Liver (tissue), 9 donors: Measurements from ENCODE around the gene RAB4A. TPM values are rescaled to one million over a fixed set of nuclear protein-coding genes. Genes with fewer than 3 reads are reported as not detected.

Source experiments
- DNase-seq: peaks from one replicate; pipeline ENCODE4 v3.0.0-alpha.2; 2017; ENCODE audit warnings: low spot score
- H3K27ac ChIP-seq, 2 donors: one replicate each; pipeline ENCODE4 v1.7.0; 2013; ENCODE audit warnings: inconsistent platforms in 2 of 2, low read length in 2 of 2, control low read depth in 1 of 2, low read depth in 1 of 2, mild to moderate bottlenecking in 1 of 2
- H3K27me3 ChIP-seq, 4 donors: one replicate each; pipeline versions ENCODE4 v1.6.1 to v1.7.0; 2013; ENCODE audit warnings: low read length in 3 of 4, inconsistent platforms in 1 of 4, mild to moderate bottlenecking in 1 of 4, moderate library complexity in 1 of 4; ENCODE audit not compliant: control insufficient read depth in 4 of 4, insufficient read depth in 4 of 4
- H3K36me3 ChIP-seq, 4 donors: one replicate each; pipeline versions ENCODE4 v1.6.1 to v1.7.0; 2013; ENCODE audit warnings: low read length in 3 of 4, mild to moderate bottlenecking in 3 of 4, low read depth in 1 of 4, moderate library complexity in 1 of 4; ENCODE audit not compliant: control insufficient read depth in 4 of 4, insufficient read depth in 3 of 4
- H3K4me1 ChIP-seq, 4 donors: one replicate each; pipeline versions ENCODE4 v1.6.1 to v1.7.0; 2013; ENCODE audit warnings: low read length in 3 of 4, mild to moderate bottlenecking in 3 of 4, moderate library complexity in 1 of 4; ENCODE audit not compliant: control insufficient read depth in 4 of 4, insufficient read depth in 4 of 4
- H3K4me3 ChIP-seq, 3 donors: one replicate each; pipeline versions ENCODE4 v1.6.1 to v1.7.0; 2013; ENCODE audit warnings: low read length in 3 of 3, control low read depth in 1 of 3, low read depth in 1 of 3, mild to moderate bottlenecking in 1 of 3
- H3K9ac ChIP-seq, 2 donors: one replicate each; pipeline ENCODE4 v1.7.0; 2013; ENCODE audit warnings: low read length in 2 of 2, mild to moderate bottlenecking in 2 of 2, moderate library complexity in 2 of 2, control low read depth in 1 of 2, low read depth in 1 of 2
- H3K9me3 ChIP-seq, 4 donors: one replicate each; pipeline versions ENCODE4 v1.6.1 to v1.7.0; 2013; ENCODE audit warnings: low read length in 3 of 4; ENCODE audit not compliant: control insufficient read depth in 4 of 4
- ATF3 ChIP-seq: IDR thresholded peaks from 2 replicates; pipeline ENCODE4 v1.6.1; 2016; ENCODE audit warnings: antibody characterized with exemption
- FOXA1 ChIP-seq: IDR thresholded peaks from 2 replicates; pipeline ENCODE4 v1.6.1; 2016; ENCODE audit warnings: antibody characterized with exemption
- FOXA2 ChIP-seq: IDR thresholded peaks from 2 replicates; pipeline ENCODE4 v1.6.1; 2016; ENCODE audit warnings: antibody characterized with exemption
- HNF4A ChIP-seq, 2 donors: conservative IDR thresholded peaks; 2 replicates each; pipeline ENCODE4 v1.6.1; 2016; ENCODE audit warnings: antibody characterized with exemption in 2 of 2, mild to moderate bottlenecking in 2 of 2
- HNF4G ChIP-seq: IDR thresholded peaks from 2 replicates; pipeline ENCODE4 v1.6.1; 2016; ENCODE audit warnings: antibody characterized with exemption
- RAD21 ChIP-seq, 2 donors: IDR thresholded peaks; 2 replicates each; pipeline ENCODE4 v1.6.1; 2016; ENCODE audit warnings: antibody characterized with exemption in 2 of 2, mild to moderate bottlenecking in 2 of 2
- REST ChIP-seq: IDR thresholded peaks from 2 replicates; pipeline ENCODE4 v1.6.1; 2016; ENCODE audit warnings: antibody characterized with exemption, mild to moderate bottlenecking
- SP1 ChIP-seq: IDR thresholded peaks from 2 replicates; pipeline ENCODE4 v1.6.1; 2018; ENCODE audit warnings: antibody characterized with exemption, mild to moderate bottlenecking
- TAF1 ChIP-seq: conservative IDR thresholded peaks from 2 replicates; pipeline ENCODE4 v1.6.1; 2016; ENCODE audit warnings: antibody characterized with exemption, mild to moderate bottlenecking
- YY1 ChIP-seq: IDR thresholded peaks from 2 replicates; pipeline ENCODE4 v1.6.1; 2016; ENCODE audit warnings: antibody characterized with exemption, mild to moderate bottlenecking
- WGBS: extraction: QIAGEN DNeasy Blood & Tissue Kit; methylation state at CpG from one replicate; pipeline ENCODE4 v1.1.7; 2013; 5-methylcytosine and 5-hydroxymethylcytosine counted together
- polyA plus RNA-seq, 2 donors: library from polyadenylated mRNA; stranded (reverse) in 1 of 2; unstranded in 1 of 2; fragments of 200-250 nt in 1 of 2; fragments of >200 nt in 1 of 2; fragmentation: Nextera tagmentation in 1 of 2; extraction: Ambion mirVana in 1 of 2; gene quantifications; one replicate each; pipeline versions ENCODE4 v1.2.1 to v1.2.3, GENCODE V29; 2013 to 2015
- total RNA-seq, 2 donors: library from RNA; depleted of rRNA; stranded (reverse); fragments of >200 nt; gene quantifications; one replicate each; pipeline ENCODE4 v1.2.3, GENCODE V29; 2014
- TF ChIP-seq, protein P1 (sequence below): IDR thresholded peaks from 2 replicates; pipeline ENCODE4 v1.6.1; 2016; ENCODE audit warnings: antibody characterized with exemption
- TF ChIP-seq, protein P2 (sequence below): fragments of 150-350 bp; IDR thresholded peaks from 2 replicates; pipeline ENCODE4 v1.5.1; 2017; ENCODE audit warnings: improper control_type of control experiment, low read depth, low read length; ENCODE audit not compliant: missing input control
- TF ChIP-seq, protein P3 (sequence below): IDR thresholded peaks from 2 replicates; pipeline ENCODE4 v1.6.1; 2016; ENCODE audit warnings: antibody characterized with exemption
- donor health status: healthy.
- donor health status: healthy.
- donor health status: healthy.
- donor health status: healthy.
- donor health status: healthy.

The RAB4A gene
- total and polyA plus RNA-seq, 4 donors, result 16.5 to 51.9 (median 29.5) TPM

GRCh38 chr1:229252228-229252984, 18.5 kb upstream of the RAB4A start:
- Histone ChIP-seq H3K36me3 (no peaks in the 10 kb centered on the region), H3K27me3 (no peaks in the 10 kb centered on the region), H3K4me3 (no peak overlapping the region), H3K9me3 (no peaks in the 10 kb centered on the region), H3K4me1 (no peaks in the 10 kb centered on the region), H3K9ac (no peak overlapping the region), H3K27ac (no peak overlapping the region)
- DNase-seq, result no peak
- TF ChIP-seq HNF4A (conservative IDR thresholded peaks at IDR 0.05) (no peak), SP1 (no peak), YY1 (no peak), RAD21 (IDR thresholded peaks at IDR 0.05) (no peak), HNF4G (no peak), FOXA1 (no peak), TAF1 (no peak), REST (no peak), ATF3 (no peak)
- TF ChIP-seq, protein P1, sequence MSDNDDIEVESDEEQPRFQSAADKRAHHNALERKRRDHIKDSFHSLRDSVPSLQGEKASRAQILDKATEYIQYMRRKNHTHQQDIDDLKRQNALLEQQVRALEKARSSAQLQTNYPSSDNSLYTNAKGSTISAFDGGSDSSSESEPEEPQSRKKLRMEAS, result no peak
- TF ChIP-seq, protein P2, sequence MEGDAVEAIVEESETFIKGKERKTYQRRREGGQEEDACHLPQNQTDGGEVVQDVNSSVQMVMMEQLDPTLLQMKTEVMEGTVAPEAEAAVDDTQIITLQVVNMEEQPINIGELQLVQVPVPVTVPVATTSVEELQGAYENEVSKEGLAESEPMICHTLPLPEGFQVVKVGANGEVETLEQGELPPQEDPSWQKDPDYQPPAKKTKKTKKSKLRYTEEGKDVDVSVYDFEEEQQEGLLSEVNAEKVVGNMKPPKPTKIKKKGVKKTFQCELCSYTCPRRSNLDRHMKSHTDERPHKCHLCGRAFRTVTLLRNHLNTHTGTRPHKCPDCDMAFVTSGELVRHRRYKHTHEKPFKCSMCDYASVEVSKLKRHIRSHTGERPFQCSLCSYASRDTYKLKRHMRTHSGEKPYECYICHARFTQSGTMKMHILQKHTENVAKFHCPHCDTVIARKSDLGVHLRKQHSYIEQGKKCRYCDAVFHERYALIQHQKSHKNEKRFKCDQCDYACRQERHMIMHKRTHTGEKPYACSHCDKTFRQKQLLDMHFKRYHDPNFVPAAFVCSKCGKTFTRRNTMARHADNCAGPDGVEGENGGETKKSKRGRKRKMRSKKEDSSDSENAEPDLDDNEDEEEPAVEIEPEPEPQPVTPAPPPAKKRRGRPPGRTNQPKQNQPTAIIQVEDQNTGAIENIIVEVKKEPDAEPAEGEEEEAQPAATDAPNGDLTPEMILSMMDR, result no peak
- WGBS, result 85% methylated on average over 12 of the region's 12 CpGs

GRCh38 chr1:229253151-229253974, 17.5 kb upstream of the RAB4A start:
- Histone ChIP-seq H3K36me3 (no peaks in the 10 kb centered on the region), H3K9ac (no peak overlapping the region), H3K4me3 (no peak overlapping the region), H3K27me3 (no peaks in the 10 kb centered on the region), H3K27ac (no peak overlapping the region), H3K4me1 (peaks cover 0 to 3% (median under 1%) of the 10 kb centered on the region in 4 donors), H3K9me3 (no peaks in the 10 kb centered on the region)
- WGBS, result 56% methylated on average over 13 of the region's 13 CpGs
- no peak for DNase-seq
- no peak for TF ChIP-seq TAF1
- TF ChIP-seq, protein P3, sequence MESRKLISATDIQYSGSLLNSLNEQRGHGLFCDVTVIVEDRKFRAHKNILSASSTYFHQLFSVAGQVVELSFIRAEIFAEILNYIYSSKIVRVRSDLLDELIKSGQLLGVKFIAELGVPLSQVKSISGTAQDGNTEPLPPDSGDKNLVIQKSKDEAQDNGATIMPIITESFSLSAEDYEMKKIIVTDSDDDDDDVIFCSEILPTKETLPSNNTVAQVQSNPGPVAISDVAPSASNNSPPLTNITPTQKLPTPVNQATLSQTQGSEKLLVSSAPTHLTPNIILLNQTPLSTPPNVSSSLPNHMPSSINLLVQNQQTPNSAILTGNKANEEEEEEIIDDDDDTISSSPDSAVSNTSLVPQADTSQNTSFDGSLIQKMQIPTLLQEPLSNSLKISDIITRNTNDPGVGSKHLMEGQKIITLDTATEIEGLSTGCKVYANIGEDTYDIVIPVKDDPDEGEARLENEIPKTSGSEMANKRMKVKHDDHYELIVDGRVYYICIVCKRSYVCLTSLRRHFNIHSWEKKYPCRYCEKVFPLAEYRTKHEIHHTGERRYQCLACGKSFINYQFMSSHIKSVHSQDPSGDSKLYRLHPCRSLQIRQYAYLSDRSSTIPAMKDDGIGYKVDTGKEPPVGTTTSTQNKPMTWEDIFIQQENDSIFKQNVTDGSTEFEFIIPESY, result no peak
- TF ChIP-seq FOXA2, result no peak
- TF ChIP-seq, protein P1, result no peak
- TF ChIP-seq, protein P2, result no peak
